Fibroblast of lung (primary cell): ENCODE data around the gene LPIN1.

Experiments used
- CTCF ChIP-seq, 2 donors: IDR thresholded peaks in 1 of 2; conservative IDR thresholded peaks in 1 of 2; 1 replicate in 1 of 2; 2 replicates in 1 of 2; pipeline ENCODE4 v1.5.1; 2011 to 2012; ENCODE audit warnings: low read length in 2 of 2, control low read depth in 1 of 2, inconsistent platforms in 1 of 2, low read depth in 1 of 2, mild to moderate bottlenecking in 1 of 2
- EZH2 ChIP-seq: IDR thresholded peaks from 2 replicates; pipeline ENCODE4 v1.5.1; 2012; ENCODE audit warnings: low read length, control low read depth, mild to moderate bottlenecking; ENCODE audit errors: missing control alignments

- TF ChIP-seq CTCF (conservative IDR thresholded peaks at IDR 0.05 in 1 of 2, IDR thresholded peaks at IDR 0.05 in 1 of 2; ENCODE audit: low read depth in 1 of 2, low read length in 2 of 2), result no peak
- no peak for TF ChIP-seq EZH2
Observed at GRCh38 chr2:11698009-11698922, 48.2 kb upstream of the LPIN1 start.
